Measurements from ENCODE around the gene NXPH2. TPM values are rescaled to one million over a fixed set of nuclear protein-coding genes. Genes with fewer than 3 reads are reported as not detected.
A peak's percentile ranks its signal among the peaks of the same experiment; 100 is the strongest.
"Not testable (repeated sequence)": the region's sequence is repeated elsewhere in the genome, so short reads cannot be mapped to it uniquely, and the experiment has no call there.

Gene NXPH2
- total RNA-seq, 1 experiment from 2014 or later: not detected

DNA sequence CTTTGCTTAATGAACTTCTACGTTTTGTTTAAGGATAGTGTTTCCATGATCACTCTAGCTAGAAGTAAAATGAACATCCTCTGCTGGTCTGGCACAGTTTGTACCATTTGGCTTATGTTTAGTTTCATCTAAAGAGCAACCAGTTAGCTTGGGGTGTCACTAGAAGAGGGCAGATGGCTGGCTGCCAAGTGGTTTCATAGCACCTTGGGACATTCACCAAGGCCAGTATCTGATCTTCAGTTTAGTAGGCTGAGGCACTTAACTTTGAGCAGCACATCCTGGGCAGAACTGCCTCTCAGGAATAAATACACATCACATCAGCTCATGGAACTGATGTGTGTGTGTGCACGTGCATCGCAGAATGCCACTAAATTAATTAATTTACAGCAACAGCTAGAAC, 68.4 kb downstream of the NXPH2 start:
- DNase-seq (ENCODE audit: low read depth): peak; percentile 15

GRCh38 chr2:138708682-138709241, 71.4 kb downstream of the NXPH2 start:
- peak; percentile 59 for DNase-seq (ENCODE audit: low read depth)

GRCh38 chr2:138707392-138708074, 72.7 kb downstream of the NXPH2 start:
- peak; percentile 74 for DNase-seq (ENCODE audit: low read depth)

GRCh38 chr2:138703242-138703641, 76.9 kb downstream of the NXPH2 start:
- DNase-seq (ENCODE audit: low read depth): no peak

GRCh38 chr2:138700716-138701115, 79.5 kb downstream of the NXPH2 start:
- no peak for DNase-seq (ENCODE audit: low read depth)

DNA sequence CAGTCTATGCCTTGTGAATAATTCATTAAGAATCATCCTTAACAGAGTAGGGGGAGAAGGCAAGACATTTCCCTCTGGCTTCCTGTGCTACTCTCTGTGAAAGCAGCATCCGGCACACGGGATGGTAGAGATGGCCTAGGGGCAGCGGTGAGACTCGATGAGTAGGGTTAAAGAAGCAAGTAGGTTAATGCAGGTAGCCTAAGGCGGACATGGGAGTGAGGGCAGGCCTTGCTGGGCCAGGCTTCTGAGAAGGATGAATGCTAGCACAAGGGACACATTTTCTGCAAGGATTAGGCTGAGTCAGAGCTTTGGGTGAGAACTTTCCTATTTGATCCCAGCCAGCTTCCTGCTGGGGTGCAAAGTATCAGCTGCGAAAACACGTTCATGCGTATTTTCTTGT, 80.8 kb downstream of the NXPH2 start:
- DNase-seq (ENCODE audit: low read depth): no peak

GRCh38 chr2:138698428-138698827, 81.8 kb downstream of the NXPH2 start:
- DNase-seq (ENCODE audit: low read depth): no peak

- no peak for DNase-seq (ENCODE audit: low read depth)
Measured at GRCh38 chr2:138691667-138692066, 88.5 kb downstream of the NXPH2 start.

DNA sequence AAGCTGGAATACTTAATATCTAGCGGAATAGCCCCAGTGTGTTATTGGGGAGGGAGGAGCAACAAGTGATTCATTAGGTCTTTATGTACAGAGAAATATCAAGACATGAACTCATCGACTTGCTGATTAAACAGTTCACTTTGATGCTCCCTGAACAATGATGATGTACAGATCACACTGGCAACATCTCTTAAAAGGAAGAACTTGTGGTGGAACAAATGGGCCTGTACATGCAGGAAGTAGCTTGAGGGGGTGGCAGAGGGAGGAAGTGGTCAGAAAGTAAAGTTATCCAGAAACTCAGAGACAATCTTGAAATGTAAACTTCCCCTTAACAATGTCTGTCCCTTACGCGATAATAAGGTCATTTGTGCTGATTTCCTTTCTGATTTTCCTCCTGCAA, 90.5 kb downstream of the NXPH2 start:
- DNase-seq (ENCODE audit: low read depth): no peak

GRCh38 chr2:138682163-138682562, 98.0 kb downstream of the NXPH2 start:
- DNase-seq (ENCODE audit: low read depth): no peak

- no peak for DNase-seq (ENCODE audit: low read depth)
Measured at GRCh38 chr2:138677221-138677620, 103.0 kb downstream of the NXPH2 start.

GRCh38 chr2:138676619-138677021, 103.6 kb downstream of the NXPH2 start:
- no peak for DNase-seq (ENCODE audit: low read depth)

DNA sequence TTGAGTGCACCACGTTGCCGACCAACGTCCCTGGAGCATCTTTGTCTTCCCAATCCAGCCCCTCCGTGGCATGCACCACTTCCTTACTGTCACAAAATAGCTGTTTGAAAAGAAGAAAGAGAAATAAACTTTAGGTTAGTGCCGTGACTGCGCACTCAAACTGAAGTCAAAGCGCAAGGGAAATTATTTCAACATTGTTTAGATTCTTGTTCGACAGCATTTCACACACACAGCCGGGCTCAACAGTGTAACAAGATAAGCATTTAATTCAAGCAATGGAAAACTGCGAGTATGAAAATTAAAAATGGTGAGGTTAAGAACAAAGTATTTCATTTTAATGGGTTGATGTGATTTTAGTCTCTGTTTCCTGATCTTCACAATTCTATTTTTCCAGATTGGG, 108.6 kb downstream of the NXPH2 start:
- no peak for DNase-seq (ENCODE audit: low read depth)

DNA sequence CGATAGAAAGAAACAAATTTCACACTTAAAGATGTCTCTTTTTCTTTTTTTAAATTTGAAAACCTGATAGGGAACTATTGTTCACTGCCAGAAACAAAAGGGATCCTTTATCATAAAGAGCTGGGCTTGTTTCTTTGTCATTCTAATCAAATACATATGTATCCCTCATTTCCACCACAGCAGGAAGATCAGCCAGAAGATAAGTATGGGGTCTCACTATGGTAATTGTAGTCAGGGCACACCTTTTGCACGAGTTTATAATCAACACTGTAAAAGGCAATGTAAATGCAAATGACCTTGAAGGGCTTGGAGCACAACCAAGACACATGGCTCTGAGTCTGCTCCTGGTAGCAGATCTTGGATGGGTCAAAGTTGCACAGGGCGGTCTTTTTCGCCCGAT, 109.5 kb downstream of the NXPH2 start:
- no peak for DNase-seq (ENCODE audit: low read depth)

DNA sequence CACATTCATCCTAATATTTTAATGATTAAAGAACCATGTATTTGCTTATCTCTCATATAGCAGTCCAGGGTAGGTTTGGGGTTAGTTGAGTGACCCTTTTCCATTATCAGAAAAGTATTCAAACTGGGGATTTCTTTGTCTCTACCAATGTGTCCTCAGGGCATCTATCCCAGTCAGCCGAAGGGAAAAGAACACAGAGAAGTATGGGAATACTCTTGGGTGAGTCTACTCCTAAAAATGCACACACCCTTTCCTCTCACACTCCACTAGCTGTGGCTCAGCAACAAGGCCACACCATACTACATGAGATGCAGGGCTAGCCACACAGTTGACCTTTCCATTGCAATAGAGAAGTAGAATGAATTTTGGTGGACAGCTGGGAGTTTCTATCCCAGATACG, 114.3 kb downstream of the NXPH2 start:
- no peak for DNase-seq (ENCODE audit: low read depth)

- DNase-seq (ENCODE audit: low read depth): no peak
Measured at GRCh38 chr2:138658187-138658894, 121.8 kb downstream of the NXPH2 start.

DNA sequence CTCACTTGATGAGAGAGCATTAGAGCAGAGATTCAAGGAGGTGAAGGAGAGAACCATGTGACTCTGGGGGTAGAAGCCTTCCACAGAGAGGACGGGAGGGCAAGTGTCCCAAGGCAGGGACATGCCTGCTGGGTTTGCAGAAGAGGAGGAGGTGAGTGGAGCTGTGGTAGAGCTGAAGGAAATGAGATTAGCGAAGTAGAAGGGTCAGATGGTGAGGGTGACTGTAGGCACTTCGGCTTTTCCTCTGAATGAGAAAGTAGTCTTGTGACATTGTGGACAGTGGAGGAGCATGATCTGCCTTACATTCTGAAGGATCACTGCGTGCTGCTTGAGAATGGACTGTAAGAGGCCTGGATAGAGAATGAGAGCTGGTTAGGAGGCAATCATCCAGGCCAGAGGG, 126.0 kb downstream of the NXPH2 start:
- DNase-seq (ENCODE audit: low read depth): no peak

DNA sequence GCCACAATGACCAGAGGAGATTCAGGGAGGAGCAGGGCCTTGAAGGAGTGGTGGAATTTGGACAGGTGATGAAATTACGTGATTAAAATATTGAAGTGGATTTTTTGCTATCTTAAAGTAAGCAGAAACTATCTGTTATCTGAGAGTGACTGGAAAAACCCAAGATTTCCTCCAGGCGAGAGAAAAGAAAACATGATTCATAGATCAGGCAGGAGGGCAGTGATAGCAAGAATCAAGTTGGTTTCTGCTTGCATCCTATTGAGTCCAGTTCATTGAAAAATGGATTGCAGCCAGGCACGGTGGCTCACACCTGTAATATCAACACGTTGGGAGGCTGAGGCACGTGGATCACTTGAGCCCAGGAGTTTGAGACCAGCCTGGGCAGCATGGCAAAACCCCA, 127.8 kb downstream of the NXPH2 start:
- peak; percentile 16 for DNase-seq (ENCODE audit: low read depth)

GRCh38 chr2:138649571-138649970, 130.6 kb downstream of the NXPH2 start:
- no peak for DNase-seq (ENCODE audit: low read depth)

DNA sequence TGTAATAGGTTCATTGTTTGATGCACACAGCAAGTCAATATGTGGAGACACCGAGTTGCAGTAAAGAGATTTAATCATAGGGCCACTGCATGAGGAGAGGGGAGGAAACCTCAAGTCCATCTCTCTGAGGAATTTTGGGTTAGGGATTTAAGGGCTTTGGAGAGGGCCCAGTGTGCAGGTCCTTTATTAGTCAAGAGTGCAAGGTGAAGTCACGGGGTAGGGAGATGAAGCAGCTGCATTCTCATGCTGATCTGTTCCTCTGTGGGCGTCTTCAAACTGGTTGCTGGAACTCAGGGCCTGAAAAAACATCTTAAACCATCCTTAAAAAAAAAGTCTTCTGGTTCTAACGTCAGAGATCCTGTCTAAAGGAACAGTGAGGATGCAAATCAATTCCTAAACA, 131.6 kb downstream of the NXPH2 start:
- DNase-seq (ENCODE audit: low read depth): no peak

DNA sequence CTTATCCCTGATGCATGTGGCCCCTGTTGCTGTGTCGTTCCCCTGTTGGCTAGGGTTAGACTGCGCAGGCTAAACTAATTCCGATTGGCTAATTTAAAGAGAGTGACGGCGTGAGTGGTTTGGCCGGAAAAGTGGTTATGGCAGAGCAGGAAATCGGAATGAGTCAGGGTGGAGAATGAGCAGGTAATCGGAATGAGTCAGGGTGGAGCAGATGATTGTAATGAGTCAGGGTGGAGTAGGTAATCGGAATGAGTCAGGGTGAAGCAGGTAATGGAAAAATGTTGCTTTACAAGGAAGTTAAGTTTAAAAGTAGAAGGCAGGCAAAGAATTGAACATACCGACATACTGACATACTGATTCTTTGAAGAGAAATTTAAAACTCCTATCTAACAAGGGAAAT, 135.4 kb downstream of the NXPH2 start:
- DNase-seq (ENCODE audit: low read depth): not testable (repeated sequence)

- no peak for DNase-seq (ENCODE audit: low read depth)
Measured at GRCh38 chr2:138640921-138641676, 139.1 kb downstream of the NXPH2 start.

- DNase-seq (ENCODE audit: low read depth): no peak
Measured at GRCh38 chr2:138637686-138638085, 142.5 kb downstream of the NXPH2 start.

All from RPMI7951 (cell line).